Measurements from ENCODE around the gene PTGFR.

Gene PTGFR

GRCh38 chr1:78519446-78519845 is 28.7 kb downstream of the PTGFR start:
- H3K4me3 ChIP-seq, result no peak overlapping the region
- TF ChIP-seq CTCF (IDR thresholded peaks at IDR 0.05), result no peak
- no peak overlapping the region for H3K27ac ChIP-seq

GRCh38 chr1:78520216-78520615 is 29.4 kb downstream of the PTGFR start:
- no peak overlapping the region for H3K4me3 ChIP-seq
- no peak for DNase-seq (ENCODE audit: low spot score)
- H3K27ac ChIP-seq, result no peak overlapping the region
- TF ChIP-seq CTCF (IDR thresholded peaks at IDR 0.05), result no peak

More at GRCh38 chr1:78519446-78519845, 28.7 kb downstream of the PTGFR start:
- DNase-seq (ENCODE audit: low spot score), result no peak

GRCh38 chr1:78520843-78521242 is 30.1 kb downstream of the PTGFR start:
- Histone ChIP-seq H3K4me3 (no peak overlapping the region), H3K27ac (no peak overlapping the region)
- TF ChIP-seq CTCF (IDR thresholded peaks at IDR 0.05), result no peak
- DNase-seq (ENCODE audit: low spot score), result no peak

- Histone ChIP-seq H3K27ac (no peak overlapping the region), H3K4me3 (no peak overlapping the region)
- TF ChIP-seq CTCF (IDR thresholded peaks at IDR 0.05), result no peak
- DNase-seq (ENCODE audit: low spot score), result no peak
Observed at GRCh38 chr1:78522136-78522535, 31.4 kb downstream of the PTGFR start.

- TF ChIP-seq CTCF (IDR thresholded peaks at IDR 0.05), result no peak
- Histone ChIP-seq H3K4me3 (no peak overlapping the region), H3K27ac (no peak overlapping the region)
- no peak for DNase-seq (ENCODE audit: low spot score)
Observed at GRCh38 chr1:78526496-78526895, 35.7 kb downstream of the PTGFR start.

- DNase-seq (ENCODE audit: low spot score), result no peak
- TF ChIP-seq CTCF (IDR thresholded peaks at IDR 0.05), result no peak
- no peak overlapping the region for H3K27ac ChIP-seq
- no peak overlapping the region for H3K4me3 ChIP-seq
Observed at GRCh38 chr1:78527706-78528105, 36.9 kb downstream of the PTGFR start.

- no peak overlapping the region for H3K4me3 ChIP-seq
- no peak for DNase-seq (ENCODE audit: low spot score)
- H3K27ac ChIP-seq, result no peak overlapping the region
- no peak for TF ChIP-seq CTCF (IDR thresholded peaks at IDR 0.05)
Observed at GRCh38 chr1:78533527-78533926, 42.8 kb downstream of the PTGFR start.

Data from coronary artery (tissue), 2 donors.